ENCODE measurements around the gene RHEX.

The RHEX gene, protein sequence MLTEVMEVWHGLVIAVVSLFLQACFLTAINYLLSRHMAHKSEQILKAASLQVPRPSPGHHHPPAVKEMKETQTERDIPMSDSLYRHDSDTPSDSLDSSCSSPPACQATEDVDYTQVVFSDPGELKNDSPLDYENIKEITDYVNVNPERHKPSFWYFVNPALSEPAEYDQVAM

DNA sequence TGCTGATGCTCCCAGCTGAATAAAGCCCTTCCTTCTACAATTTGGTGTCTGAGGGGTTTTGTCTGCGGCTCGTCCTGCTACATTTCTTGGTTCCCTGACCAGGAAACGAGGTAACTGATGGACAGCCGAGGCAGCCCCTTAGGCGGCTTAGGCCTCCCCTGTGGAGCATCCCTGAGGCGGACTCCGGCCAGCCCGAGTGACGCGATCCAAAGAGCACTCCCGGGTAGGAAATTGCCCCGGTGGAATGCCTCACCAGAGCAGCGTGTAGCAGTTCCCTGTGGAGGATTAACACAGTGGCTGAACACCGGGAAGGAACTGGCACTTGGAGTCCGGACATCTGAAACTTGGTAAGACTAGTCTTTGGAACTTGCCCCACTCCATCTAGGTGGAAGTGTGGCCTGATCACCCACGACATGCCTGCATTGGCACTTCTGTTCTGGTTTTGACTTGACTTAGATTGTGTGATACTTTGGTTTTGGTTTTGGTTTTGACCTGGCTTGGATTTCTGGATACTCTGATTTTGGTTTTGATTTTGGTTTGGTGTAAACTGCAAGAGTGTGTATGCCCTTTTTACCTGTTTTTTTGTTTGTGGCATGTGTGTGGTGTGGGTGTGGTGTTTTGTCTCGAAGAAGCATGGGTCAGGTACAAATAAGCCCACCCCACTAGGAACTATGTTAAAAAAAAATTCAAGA is at the start of gene RHEX:
TSS of gene RHEX (plus strand) at position 255 of the 692 bp plus-strand sequence. CDS start 44,656 bp downstream, outside the sequence.
- peak; percentile 88 for DNase-seq (ENCODE audit: low read depth)
- H3K4me3 ChIP-seq (ENCODE audit: low read depth, low read length), result peak within 1 kb of the TSS; percentile 89

DNA sequence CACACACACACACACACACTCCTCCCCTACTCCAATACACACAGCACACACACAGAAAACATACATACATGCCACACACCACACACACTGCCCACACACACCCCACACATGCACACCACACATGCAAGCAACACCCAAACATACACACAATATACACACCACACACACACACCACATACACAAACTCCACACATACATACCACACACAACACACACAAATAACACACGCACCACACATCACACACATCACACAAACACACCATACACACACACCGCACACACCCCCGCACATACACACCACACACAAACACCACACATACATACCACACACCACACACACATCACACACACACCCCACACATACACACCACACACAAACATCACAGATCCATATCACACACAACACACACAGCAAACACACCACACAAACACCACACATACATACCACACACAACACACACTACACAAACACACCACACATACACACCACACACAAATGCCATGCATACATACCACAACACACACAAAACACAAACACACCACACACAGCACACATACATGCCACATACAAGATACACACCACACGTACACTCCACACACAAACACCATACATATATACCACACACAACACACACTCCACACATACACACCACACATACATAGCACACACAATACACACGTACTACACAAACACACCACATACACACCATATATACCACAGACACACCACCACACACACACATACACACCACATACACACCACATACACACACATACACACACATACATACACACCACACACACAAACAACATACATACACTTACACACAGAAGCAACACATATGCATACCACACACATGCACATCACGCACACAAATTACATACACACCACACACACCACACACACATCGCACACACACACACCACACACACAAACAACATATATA is 48.8 kb upstream of the RHEX start:
- TF ChIP-seq, protein P1, sequence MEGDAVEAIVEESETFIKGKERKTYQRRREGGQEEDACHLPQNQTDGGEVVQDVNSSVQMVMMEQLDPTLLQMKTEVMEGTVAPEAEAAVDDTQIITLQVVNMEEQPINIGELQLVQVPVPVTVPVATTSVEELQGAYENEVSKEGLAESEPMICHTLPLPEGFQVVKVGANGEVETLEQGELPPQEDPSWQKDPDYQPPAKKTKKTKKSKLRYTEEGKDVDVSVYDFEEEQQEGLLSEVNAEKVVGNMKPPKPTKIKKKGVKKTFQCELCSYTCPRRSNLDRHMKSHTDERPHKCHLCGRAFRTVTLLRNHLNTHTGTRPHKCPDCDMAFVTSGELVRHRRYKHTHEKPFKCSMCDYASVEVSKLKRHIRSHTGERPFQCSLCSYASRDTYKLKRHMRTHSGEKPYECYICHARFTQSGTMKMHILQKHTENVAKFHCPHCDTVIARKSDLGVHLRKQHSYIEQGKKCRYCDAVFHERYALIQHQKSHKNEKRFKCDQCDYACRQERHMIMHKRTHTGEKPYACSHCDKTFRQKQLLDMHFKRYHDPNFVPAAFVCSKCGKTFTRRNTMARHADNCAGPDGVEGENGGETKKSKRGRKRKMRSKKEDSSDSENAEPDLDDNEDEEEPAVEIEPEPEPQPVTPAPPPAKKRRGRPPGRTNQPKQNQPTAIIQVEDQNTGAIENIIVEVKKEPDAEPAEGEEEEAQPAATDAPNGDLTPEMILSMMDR (IDR thresholded peaks at IDR 0.05; ENCODE audit: insufficient read depth, low read depth, low read length, missing control alignments), result no peak
- no peak overlapping the region for H3K4me3 ChIP-seq (ENCODE audit: low read depth, low read length)
- no peak for DNase-seq (ENCODE audit: low read depth)

DNA sequence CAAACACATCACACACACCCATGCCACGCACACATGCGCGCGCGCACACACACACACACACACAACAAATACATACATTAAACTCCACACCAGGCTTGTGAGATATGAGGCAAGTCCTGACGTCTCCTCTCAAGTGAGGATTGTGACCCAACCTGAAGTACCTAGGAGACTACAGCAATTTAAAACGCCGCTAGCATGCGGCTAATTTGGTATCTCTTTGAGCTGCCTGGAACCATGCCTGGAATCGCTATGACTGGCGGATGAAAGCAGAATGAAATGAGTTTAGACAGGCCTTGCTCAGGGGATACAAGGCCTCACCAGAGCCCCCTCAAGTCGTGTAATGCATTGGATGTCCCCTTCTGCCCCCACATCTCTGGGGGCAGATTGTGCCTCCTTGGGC is 48.1 kb upstream of the RHEX start:
- H3K4me3 ChIP-seq (ENCODE audit: low read depth, low read length), result no peak overlapping the region
- DNase-seq (ENCODE audit: low read depth), result no peak
- TF ChIP-seq, protein P1 (IDR thresholded peaks at IDR 0.05; ENCODE audit: insufficient read depth, low read depth, low read length, missing control alignments), result no peak

DNA sequence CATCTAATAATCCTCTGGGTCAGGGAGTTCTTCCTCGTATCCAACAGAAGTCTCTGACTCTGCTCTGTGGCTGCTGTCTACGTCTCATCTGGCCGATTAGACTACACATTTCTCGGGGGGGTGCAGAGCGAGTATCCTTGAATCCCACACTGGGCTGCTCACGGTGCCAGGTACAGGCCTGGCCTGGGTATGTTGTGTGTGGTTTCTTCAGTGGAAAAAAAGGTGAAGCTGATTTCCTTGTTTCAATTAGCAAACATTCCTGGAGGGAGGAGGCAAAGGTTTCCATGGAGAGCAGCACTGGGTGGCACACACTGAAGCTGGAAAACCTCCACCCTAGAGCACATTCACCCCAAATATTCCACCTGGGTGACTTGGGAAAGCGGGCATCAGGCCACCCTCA is 47.7 kb upstream of the RHEX start:
- no peak overlapping the region for H3K4me3 ChIP-seq (ENCODE audit: low read depth, low read length)
- TF ChIP-seq, protein P1 (IDR thresholded peaks at IDR 0.05; ENCODE audit: insufficient read depth, low read depth, low read length, missing control alignments), result no peak
- no peak for DNase-seq (ENCODE audit: low read depth)

DNA sequence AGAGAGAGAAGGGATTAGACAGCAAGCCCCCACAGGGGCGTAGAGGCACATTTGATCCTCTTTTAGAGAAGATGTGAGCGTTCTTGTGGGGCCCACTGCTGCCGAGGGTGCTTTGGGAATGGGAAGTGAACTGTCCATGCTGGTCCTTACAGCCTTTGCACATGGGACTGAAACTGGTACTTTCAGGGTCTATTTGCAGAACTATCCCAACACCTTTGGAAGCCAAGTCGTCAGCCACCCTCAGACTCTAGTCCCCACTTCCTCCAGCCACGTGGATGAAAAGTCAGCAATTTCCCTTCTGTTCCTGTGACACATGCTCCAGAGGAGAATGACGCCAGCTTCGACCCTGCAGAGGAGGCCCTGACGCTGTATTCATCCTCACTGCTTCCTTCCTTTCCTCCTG is 47.2 kb upstream of the RHEX start:
- no peak overlapping the region for H3K4me3 ChIP-seq (ENCODE audit: low read depth, low read length)
- TF ChIP-seq, protein P1 (IDR thresholded peaks at IDR 0.05; ENCODE audit: insufficient read depth, low read depth, low read length, missing control alignments), result no peak
- DNase-seq (ENCODE audit: low read depth), result no peak

DNA sequence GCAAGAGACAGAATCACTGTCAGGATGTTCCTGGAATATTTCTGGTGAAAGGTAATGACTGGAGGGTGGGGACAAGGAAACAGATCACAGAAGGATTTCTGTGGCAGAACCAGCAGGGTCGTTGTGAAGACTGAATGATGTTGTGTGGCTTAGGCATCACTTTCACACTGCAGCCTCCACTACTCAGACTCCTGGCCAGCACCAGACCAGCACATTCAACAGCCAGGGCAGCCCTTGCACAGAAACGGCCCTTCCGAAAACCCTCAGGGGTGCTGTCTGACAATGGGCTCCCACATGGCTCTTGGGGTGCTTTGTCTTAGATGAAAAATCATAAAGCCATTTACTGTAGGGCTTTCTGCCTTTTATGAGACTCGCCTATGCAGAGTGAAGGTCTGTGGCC is 46.0 kb upstream of the RHEX start:
- no peak for DNase-seq (ENCODE audit: low read depth)
- no peak overlapping the region for H3K4me3 ChIP-seq (ENCODE audit: low read depth, low read length)
- TF ChIP-seq, protein P1 (IDR thresholded peaks at IDR 0.05; ENCODE audit: insufficient read depth, low read depth, low read length, missing control alignments), result no peak

DNA sequence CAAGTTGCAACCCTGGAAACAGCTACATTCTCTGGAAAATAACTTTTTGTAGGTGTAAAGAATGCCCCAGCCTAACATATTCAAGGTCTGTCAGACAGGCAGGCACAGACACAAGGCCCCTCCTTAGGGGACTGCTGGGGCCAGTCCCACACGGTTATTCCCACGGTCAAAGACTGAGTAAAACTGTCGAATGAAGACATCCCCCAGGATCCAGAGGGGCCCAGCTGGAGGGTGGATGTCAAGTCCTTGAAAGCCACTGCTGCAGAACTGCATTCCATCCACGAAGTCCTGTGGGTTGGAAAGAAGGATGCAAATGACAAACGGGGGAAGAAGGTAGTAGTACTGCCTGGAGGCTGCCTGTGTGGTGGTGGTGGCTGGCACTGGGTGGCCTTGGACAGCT is 42.9 kb upstream of the RHEX start:
- TF ChIP-seq, protein P1 (IDR thresholded peaks at IDR 0.05; ENCODE audit: insufficient read depth, low read depth, low read length, missing control alignments), result no peak
- H3K4me3 ChIP-seq (ENCODE audit: low read depth, low read length), result no peak overlapping the region
- no peak for DNase-seq (ENCODE audit: low read depth)
